GM18502 (cell line): ENCODE results near the gene FLOT1.
A peak's percentile ranks its signal among the peaks of the same experiment; 100 is the strongest.

Experiments
- ATAC-seq: cut with Tn5 transposase; IDR thresholded peaks from one replicate; pipeline ENCODE4 v1.9.1; 2021; ENCODE audit warnings: mild to moderate bottlenecking; ENCODE audit not compliant: unreplicated experiment, poor library complexity

FLOT1 gene

GRCh38 chr6:30742316-30743098 is at the start of gene FLOT1:
Gene FLOT1, minus strand, starts transcription at chr6:30742687. Its CDS starts 498 bp downstream, at chr6:30742189.
- peak; percentile 78 for ATAC-seq

- no peak for ATAC-seq
These were observed 48.4 kb upstream of the FLOT1 start for GRCh38 chr6:30790724-30791383.

GRCh38 chr6:30789606-30790005 is 47.1 kb upstream of the FLOT1 start:
- no peak for ATAC-seq

- no peak for ATAC-seq
These were observed 45.5 kb upstream of the FLOT1 start for GRCh38 chr6:30787954-30788353.

- no peak for ATAC-seq
These were observed 40.0 kb upstream of the FLOT1 start for GRCh38 chr6:30782425-30783014.

- no peak for ATAC-seq
These were observed 39.4 kb upstream of the FLOT1 start for GRCh38 chr6:30781743-30782424.

GRCh38 chr6:30781395-30781742 is 38.9 kb upstream of the FLOT1 start:
- ATAC-seq: no peak

- no peak for ATAC-seq
These were observed 38.1 kb upstream of the FLOT1 start for GRCh38 chr6:30780642-30780920.

- no peak for ATAC-seq
These were observed 37.6 kb upstream of the FLOT1 start for GRCh38 chr6:30779850-30780641.

- ATAC-seq: no peak
These were observed 35.6 kb upstream of the FLOT1 start for GRCh38 chr6:30778001-30778635.

- no peak for ATAC-seq
These were observed 34.6 kb upstream of the FLOT1 start for GRCh38 chr6:30777155-30777485.

- ATAC-seq: no peak
These were observed 34.1 kb upstream of the FLOT1 start for GRCh38 chr6:30776390-30777154.

- ATAC-seq: no peak
These were observed 32.6 kb upstream of the FLOT1 start for GRCh38 chr6:30775104-30775503.

GRCh38 chr6:30774701-30775100 is 32.2 kb upstream of the FLOT1 start:
- ATAC-seq: no peak

GRCh38 chr6:30770592-30770991 is 28.1 kb upstream of the FLOT1 start:
- ATAC-seq: no peak

- no peak for ATAC-seq
These were observed 27.5 kb upstream of the FLOT1 start for GRCh38 chr6:30769853-30770524.

- ATAC-seq: no peak
These were observed 26.8 kb upstream of the FLOT1 start for GRCh38 chr6:30769088-30769852.

GRCh38 chr6:30768634-30769087 is 26.2 kb upstream of the FLOT1 start:
- no peak for ATAC-seq
